HG03060 (cell line): ENCODE results near the gene MLLT11.
A peak's percentile ranks its signal among the peaks of the same experiment; 100 is the strongest.
"Not testable (repeated sequence)": the region's sequence is repeated elsewhere in the genome, so short reads cannot be mapped to it uniquely, and the experiment has no call there.

ENCODE experiments used
- ATAC-seq: cut with Tn5 transposase; IDR thresholded peaks from one replicate; pipeline ENCODE4 v1.9.1; 2021; ENCODE audit warnings: low read depth, moderate number of reproducible peaks; ENCODE audit not compliant: unreplicated experiment

MLLT11 gene

DNA sequence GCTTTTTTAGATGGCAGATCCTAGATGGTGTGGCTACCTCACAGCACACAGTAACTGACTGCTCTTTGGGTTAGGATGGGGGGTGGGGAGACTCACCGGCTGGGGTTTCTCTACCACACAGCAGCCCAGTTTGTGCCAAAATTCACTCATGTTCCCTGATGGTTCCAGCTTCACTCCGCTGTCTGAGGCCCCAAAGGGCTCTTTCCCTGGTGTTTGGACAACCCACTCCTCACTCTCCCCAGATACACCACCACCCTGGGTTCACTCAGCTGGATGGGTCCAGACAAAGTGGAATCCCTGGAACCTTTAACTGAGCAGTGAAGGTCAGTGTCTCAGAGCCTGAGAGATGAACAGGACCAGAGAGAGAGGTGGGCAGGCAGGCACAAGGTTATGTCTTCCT lies 4.6 kb upstream of the MLLT11 start:
- ATAC-seq = no peak

GRCh38 chr1:151056149-151056548 lies 4.0 kb upstream of the MLLT11 start:
- ATAC-seq = no peak

DNA sequence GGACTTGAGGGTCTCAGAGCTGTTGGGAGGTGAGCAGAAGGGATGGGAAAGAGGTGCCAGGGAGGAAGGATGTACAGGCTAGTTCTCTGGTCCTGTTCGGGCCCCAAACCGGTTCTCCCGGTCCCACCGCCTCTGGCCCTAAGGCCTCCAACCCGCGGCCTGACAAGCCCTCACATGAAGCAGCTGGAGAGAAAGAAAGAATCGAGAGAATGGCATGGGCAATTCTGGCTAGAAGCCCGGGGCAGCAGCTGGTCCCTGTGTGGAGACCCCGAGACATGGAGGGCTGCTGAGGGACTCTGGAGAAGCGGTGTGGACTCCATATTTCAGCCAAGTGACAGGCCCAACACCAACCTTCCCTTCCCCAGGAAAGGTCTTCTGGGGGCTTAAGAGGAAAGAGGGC lies 1.5 kb upstream of the MLLT11 start:
- ATAC-seq = no peak

DNA sequence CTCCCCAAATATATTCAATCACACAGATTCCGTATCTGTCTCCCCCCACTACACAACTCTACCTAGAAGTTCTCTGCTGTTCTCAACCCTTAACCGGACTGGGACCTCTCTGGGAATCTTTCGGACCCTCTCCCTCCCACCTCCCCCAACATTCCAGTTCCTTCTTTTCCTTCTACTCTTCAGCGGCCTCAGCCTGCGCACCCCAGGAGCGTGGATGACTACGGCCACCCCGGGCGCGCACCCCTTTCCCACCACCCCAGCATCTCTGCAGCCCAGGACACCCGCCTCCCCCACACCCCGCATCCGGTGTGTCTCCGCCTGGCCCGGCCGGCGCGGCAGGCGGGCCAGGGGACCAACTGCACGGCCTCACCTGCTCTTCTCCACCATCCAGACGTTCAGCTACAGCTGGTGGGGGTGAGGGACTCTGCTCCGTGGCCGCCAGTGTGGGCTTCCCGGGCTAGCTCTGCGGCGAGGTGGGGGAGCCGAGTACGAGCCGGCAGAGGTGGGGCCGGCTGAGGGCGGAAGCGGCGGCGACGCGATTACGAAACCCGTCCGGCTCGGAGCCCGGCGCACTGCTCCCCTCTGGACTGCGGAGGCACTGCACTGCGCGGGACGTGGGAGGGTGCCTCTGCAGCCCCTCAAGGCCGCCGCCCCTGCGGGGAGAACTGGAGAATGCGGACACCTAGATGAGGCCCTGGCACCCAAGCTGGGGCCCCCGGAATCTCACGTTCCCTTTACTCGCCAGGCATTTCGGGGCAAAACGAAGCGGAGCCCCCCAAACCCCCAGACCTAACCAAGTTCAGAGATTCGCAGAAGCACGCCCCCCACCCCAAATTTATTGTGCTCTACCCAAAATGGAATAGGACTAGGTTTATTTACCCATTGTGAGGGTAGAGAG lies 839 bp upstream of the MLLT11 start, which contains the start of gene CDC42SE1:
TSS of gene CDC42SE1 (minus strand) at position 514 of the 898 bp plus-strand sequence. CDS start 3,892 bp downstream, outside the sequence.
- no peak for ATAC-seq

DNA sequence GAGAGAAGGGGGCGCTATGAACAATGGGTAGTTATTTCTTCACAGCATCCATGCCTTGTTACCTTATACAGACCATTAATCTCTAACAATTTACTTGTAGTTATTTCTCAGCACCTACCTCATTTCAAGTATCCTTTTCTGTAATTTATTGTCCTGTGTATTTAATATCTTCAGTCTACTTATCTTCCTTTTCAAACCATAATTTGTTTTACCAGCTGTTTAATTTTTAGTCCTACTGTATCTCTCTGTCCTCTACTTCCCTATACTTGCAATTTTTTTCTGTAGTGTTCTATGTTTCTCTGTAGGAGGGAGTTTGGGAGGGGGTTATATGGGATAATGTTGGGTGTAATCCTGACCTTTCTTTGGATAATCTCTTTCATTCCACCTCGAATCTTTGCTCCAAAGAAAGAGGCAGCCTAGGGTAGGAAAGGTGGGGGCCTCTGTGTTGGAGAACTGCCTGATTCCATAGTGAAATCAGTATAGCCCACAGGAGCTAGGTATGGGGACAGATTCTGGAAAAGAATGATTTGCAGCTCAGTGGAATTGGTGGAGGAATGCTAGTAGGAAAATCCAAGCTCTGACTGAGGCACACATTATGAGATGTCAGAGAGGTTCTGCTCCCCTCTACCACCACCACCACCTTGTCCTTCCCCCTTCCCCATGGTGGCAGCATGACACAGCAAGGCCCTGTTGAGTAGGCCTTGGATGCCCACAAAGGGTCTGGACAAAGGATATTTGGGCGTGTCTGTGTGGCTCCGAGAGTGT lies 642 bp downstream of the MLLT11 start:
- ATAC-seq = no peak

DNA sequence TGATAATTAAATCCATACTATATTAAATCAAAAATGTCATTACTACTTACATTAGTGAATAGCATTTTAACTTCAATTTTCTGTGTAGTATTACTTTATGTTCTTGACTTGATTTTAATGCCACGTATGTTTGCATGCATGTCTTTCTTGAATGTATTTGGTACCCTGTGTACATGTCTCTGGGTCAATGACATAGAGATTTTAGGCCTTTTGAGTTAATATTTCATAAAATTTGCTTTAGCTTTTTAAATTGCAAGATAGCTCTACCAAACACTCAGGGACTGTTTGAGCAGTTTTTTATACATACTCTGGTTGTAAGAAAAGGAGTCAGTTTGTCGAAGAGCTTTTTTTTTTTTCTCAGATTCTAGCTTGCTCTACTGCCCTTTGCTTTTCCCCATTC lies 1.5 kb downstream of the MLLT11 start:
- ATAC-seq = no peak

DNA sequence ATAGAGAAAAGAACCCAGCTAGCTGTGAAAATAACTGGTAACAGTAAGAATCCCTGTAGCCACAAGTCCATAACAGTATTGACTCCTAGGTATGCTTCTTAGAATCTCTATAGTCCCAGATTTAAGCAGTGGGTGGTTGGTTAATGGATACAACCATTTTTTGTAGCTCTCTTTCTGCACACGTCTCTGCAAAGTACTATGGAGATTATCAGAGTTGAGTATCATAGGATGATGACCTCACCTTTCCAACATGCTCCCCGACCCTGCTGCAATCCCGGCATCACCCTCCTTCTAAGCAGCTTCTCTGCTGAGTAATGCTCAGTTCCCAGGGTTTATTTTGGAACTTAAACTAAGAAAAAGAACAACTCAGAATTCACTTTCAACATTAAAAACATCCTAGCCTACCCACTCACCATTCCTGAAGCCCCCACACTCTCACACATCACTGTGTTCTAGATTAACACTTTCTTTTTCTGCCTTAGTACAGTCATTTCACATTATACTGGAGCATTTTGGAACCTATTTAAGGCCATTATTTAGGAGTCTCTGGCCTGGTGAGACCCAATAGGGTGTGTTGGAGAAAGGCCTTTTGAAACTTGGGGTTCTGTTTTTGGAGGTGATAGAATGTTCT lies 2.7 kb downstream of the MLLT11 start:
- no peak for ATAC-seq

- ATAC-seq = no peak
Measured at GRCh38 chr1:151065089-151065645, 5.0 kb downstream of the MLLT11 start.

GRCh38 chr1:151067185-151067584 lies 7.0 kb downstream of the MLLT11 start:
- ATAC-seq = no peak

- no peak for ATAC-seq
Measured at GRCh38 chr1:151069103-151069486, 8.9 kb downstream of the MLLT11 start.

- ATAC-seq = peak; percentile 56
Measured at GRCh38 chr1:151070474-151071276, 10.5 kb downstream of the MLLT11 start, which contains the start of gene GABPB2. GABPB2 (plus strand) TSS chr1:151070761; CDS start chr1:151088190, 17,429 bp downstream.

- ATAC-seq = no peak
Measured at GRCh38 chr1:151072224-151072623, 12.0 kb downstream of the MLLT11 start.

DNA sequence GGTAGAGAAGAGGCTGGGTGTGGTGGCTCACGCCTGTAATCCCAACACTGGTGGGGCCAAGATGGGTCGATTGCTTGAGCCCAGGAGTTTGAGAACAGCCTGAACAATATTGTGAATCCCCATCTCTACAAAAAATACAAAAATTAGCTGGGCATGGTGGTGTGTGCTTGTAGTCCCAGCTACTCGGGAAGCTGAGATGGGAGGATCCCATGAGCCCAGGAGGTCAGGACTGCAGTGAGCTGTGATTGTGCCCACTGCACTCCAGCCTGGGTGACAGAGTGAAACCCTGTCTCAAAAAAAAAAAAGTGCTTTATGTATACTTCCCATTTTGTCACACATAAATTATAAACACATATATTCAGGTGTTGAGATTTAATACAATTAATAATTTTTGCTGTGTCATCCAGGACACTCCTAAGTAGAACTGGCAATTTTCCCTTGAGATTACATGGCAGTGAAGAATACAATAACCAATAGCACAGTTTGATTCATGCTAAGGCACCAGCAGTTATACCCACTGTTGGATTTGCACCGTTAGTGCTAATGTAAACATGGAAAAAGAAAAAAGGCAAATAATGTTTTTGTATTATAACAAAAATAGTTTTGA lies 25.9 kb downstream of the MLLT11 start:
- ATAC-seq = no peak

- ATAC-seq = not testable (repeated sequence)
Measured at GRCh38 chr1:151097426-151097825, 37.2 kb downstream of the MLLT11 start.

DNA sequence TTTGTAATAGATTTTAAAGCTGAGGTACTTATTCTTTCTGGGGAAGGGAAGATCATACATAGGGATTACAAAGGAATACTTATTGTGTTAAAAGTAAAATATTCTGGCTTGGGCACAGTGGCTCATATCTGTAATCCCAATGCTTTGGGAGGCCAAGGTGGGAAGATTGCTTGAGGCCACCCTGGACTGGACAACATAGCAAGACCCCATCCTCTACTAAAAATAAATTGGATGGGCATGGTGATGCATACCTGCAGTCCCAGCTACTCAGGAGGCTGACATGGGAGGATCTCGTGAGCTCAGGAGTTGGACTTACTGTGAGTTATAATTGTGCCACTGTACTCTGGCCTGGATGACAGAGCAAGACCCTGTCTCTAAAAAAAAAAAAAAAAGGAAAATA lies 37.9 kb downstream of the MLLT11 start:
- no peak for ATAC-seq

- ATAC-seq = no peak
Measured at GRCh38 chr1:151104630-151105029, 44.4 kb downstream of the MLLT11 start.

- no peak for ATAC-seq
Measured at GRCh38 chr1:151106894-151107293, 46.7 kb downstream of the MLLT11 start.

DNA sequence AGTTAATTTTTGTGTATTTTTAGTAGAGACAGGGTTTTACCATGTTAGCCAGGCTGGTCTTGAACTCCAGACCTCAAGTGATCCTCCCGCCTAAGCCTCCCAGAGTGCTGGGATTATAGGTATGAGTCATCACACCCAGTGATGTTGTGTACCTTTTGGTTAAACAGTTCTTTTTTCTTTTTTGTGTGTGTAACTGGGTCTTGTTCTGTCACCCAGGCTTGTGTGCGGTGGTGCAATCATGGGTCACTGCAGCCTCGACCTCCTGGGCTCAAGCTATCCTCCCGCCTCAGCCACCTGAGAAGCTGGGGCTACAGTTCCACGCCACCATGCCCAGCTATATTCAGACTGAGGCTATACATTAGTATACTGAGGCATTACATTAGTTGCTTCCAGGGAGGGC lies 48.1 kb downstream of the MLLT11 start:
- no peak for ATAC-seq

- no peak for ATAC-seq
Measured at GRCh38 chr1:151113877-151114276, 53.7 kb downstream of the MLLT11 start.
